Progenitor cell of endocrine pancreas (in vitro differentiated cells): ENCODE measurements around the gene SCYGR4. TPM values are rescaled to one million over a fixed set of nuclear protein-coding genes. Genes with fewer than 3 reads are reported as not detected.

Experiments used
- DNase-seq: peaks from one replicate; pipeline ENCODE4 v3.0.0; 2021; ENCODE audit warnings: low spot score; ENCODE audit not compliant: unreplicated experiment
- H3K27ac Mint-ChIP-seq: 2 replicates; pipeline ENCODE4 v1.8.0; 2021; ENCODE audit warnings: mild to moderate bottlenecking, moderate library complexity, mixed read lengths
- H3K27me3 Mint-ChIP-seq: 2 replicates; pipeline ENCODE4 v1.8.0; 2021; ENCODE audit warnings: mixed read lengths
- H3K36me3 Mint-ChIP-seq: 2 replicates; pipeline ENCODE4 v1.8.0; 2022; ENCODE audit warnings: mixed read lengths; ENCODE audit not compliant: insufficient read depth
- H3K4me1 Mint-ChIP-seq: 2 replicates; pipeline ENCODE4 v1.8.0; 2021; ENCODE audit warnings: low read depth, mixed read lengths
- H3K4me3 Mint-ChIP-seq: 2 replicates; pipeline ENCODE4 v1.8.0; 2021; ENCODE audit warnings: low read depth, mild to moderate bottlenecking, moderate library complexity, mixed read lengths
- H3K9me3 Mint-ChIP-seq: 2 replicates; pipeline ENCODE4 v1.8.0; 2021; ENCODE audit warnings: low read depth, mixed read lengths
- CTCF ChIP-seq: fragments of 200-600 bp; sonication (generic); IDR thresholded peaks from one replicate; pipeline ENCODE4 v1.5.0; 2021; ENCODE audit warnings: antibody characterized with exemption, mild to moderate bottlenecking; ENCODE audit not compliant: unreplicated experiment
- long read RNA-seq: library from polyadenylated mRNA; unstranded; transcript quantifications from one replicate; pipeline ENCODE4 v2.0.0, GENCODE V29; 2020
- total RNA-seq: library from RNA; stranded (reverse); gene quantifications from 2 replicates; pipeline ENCODE4 v1.2.1, GENCODE V29; 2021

Gene SCYGR4
- total RNA-seq = not detected in 2 replicates
- long read RNA-seq = 0 reads

- H3K4me3 Mint-ChIP-seq = no peak within 1 kb of the TSS
- no peak for TF ChIP-seq CTCF
- no peaks in the 10 kb centered on the region for H3K9me3 Mint-ChIP-seq
- H3K4me1 Mint-ChIP-seq = no peaks in the 10 kb centered on the region
- no peaks in the 10 kb centered on the region for H3K36me3 Mint-ChIP-seq
- no peak for DNase-seq
- H3K27ac Mint-ChIP-seq = peak within 1 kb of the TSS; percentile 0
- peaks cover 18% of the 10 kb centered on the region for H3K27me3 Mint-ChIP-seq
Measured at GRCh38 chr2:227617316-227618230, at the start of gene SCYGR4. TSS of gene SCYGR4 (plus strand) at chr2:227617498. CDS start at chr2:227617498, 0 bp downstream.

- Mint-ChIP-seq H3K4me3 (no peak overlapping the region), H3K27me3 (no peaks in the 10 kb centered on the region)
Measured at GRCh38 chr2:227568852-227569169, 48.5 kb upstream of the SCYGR4 start.

GRCh38 chr2:227570615-227571014 is 46.7 kb upstream of the SCYGR4 start:
- H3K27ac Mint-ChIP-seq = no peak overlapping the region
- TF ChIP-seq CTCF = no peak
- no peaks in the 10 kb centered on the region for H3K36me3 Mint-ChIP-seq
- H3K27me3 Mint-ChIP-seq = no peaks in the 10 kb centered on the region
- no peak overlapping the region for H3K4me3 Mint-ChIP-seq
- no peak for DNase-seq
- H3K9me3 Mint-ChIP-seq = no peaks in the 10 kb centered on the region
- H3K4me1 Mint-ChIP-seq = no peaks in the 10 kb centered on the region

More at GRCh38 chr2:227568852-227569169, 48.5 kb upstream of the SCYGR4 start:
- no peak for DNase-seq
- Mint-ChIP-seq H3K4me1 (no peaks in the 10 kb centered on the region), H3K9me3 (no peaks in the 10 kb centered on the region), H3K27ac (no peak overlapping the region), H3K36me3 (no peaks in the 10 kb centered on the region)
- TF ChIP-seq CTCF = no peak

GRCh38 chr2:227576110-227576509 is 41.2 kb upstream of the SCYGR4 start:
- no peak overlapping the region for H3K27ac Mint-ChIP-seq
- DNase-seq = no peak
- TF ChIP-seq CTCF = no peak
- no peak overlapping the region for H3K4me3 Mint-ChIP-seq
- H3K27me3 Mint-ChIP-seq = no peaks in the 10 kb centered on the region
- no peaks in the 10 kb centered on the region for H3K36me3 Mint-ChIP-seq
- no peaks in the 10 kb centered on the region for H3K9me3 Mint-ChIP-seq
- peaks cover 1% of the 10 kb centered on the region for H3K4me1 Mint-ChIP-seq

- Mint-ChIP-seq H3K9me3 (no peaks in the 10 kb centered on the region), H3K27me3 (no peaks in the 10 kb centered on the region), H3K4me1 (peaks cover 1% of the 10 kb centered on the region), H3K27ac (no peak overlapping the region), H3K4me3 (no peak overlapping the region), H3K36me3 (no peaks in the 10 kb centered on the region)
- no peak for DNase-seq
- no peak for TF ChIP-seq CTCF
Measured at GRCh38 chr2:227576812-227577211, 40.5 kb upstream of the SCYGR4 start.
